Smooth muscle cell of the brain vasculature (primary cell): ENCODE data around the gene LDB3.
"Not testable (repeated sequence)": the region's sequence is repeated elsewhere in the genome, so short reads cannot be mapped to it uniquely, and the experiment has no call there.

Source experiments
- DNase-seq: peaks from one replicate; pipeline ENCODE4 v3.0.0-alpha.2; 2012; ENCODE audit warnings: low read depth, low spot score

LDB3 gene

GRCh38 chr10:86730227-86730626, 61.9 kb downstream of the LDB3 start:
- no peak for DNase-seq

GRCh38 chr10:86732771-86733170, 64.5 kb downstream of the LDB3 start:
- no peak for DNase-seq

- no peak for DNase-seq
Observed at GRCh38 chr10:86733260-86733671, 65.0 kb downstream of the LDB3 start.

- DNase-seq: no peak
Observed at GRCh38 chr10:86734207-86734988, 66.1 kb downstream of the LDB3 start.

- DNase-seq: not testable (repeated sequence)
Observed at GRCh38 chr10:86735278-86735677, 67.0 kb downstream of the LDB3 start.

- DNase-seq: no peak
Observed at GRCh38 chr10:86742230-86742629, 73.9 kb downstream of the LDB3 start.

GRCh38 chr10:86744067-86744725, 75.9 kb downstream of the LDB3 start:
- DNase-seq: no peak

- DNase-seq: no peak
Observed at GRCh38 chr10:86747796-86748581, 79.7 kb downstream of the LDB3 start.

- DNase-seq: no peak
Observed at GRCh38 chr10:86749854-86750253, 81.5 kb downstream of the LDB3 start.

GRCh38 chr10:86751477-86751876, 83.2 kb downstream of the LDB3 start:
- DNase-seq: no peak

- no peak for DNase-seq
Observed at GRCh38 chr10:86752311-86752710, 84.0 kb downstream of the LDB3 start.

- no peak for DNase-seq
Observed at GRCh38 chr10:86753051-86753450, 84.7 kb downstream of the LDB3 start.

GRCh38 chr10:86753638-86754434, 85.5 kb downstream of the LDB3 start:
- DNase-seq: no peak

GRCh38 chr10:86755454-86755739, 87.1 kb downstream of the LDB3 start:
- DNase-seq: no peak

- DNase-seq: no peak
Observed at GRCh38 chr10:86755740-86756510, 87.6 kb downstream of the LDB3 start.

GRCh38 chr10:86756511-86757112, 88.3 kb downstream of the LDB3 start, which contains the start of gene BMPR1A:
Gene BMPR1A, plus strand, starts transcription at chr10:86756619. Its CDS starts 119,400 bp downstream, at chr10:86876019.
- DNase-seq: peak; percentile 76

GRCh38 chr10:86757113-86757972, 89.0 kb downstream of the LDB3 start:
- no peak for DNase-seq

- no peak for DNase-seq
Observed at GRCh38 chr10:86758189-86759072, 90.1 kb downstream of the LDB3 start.
